Measurements from ENCODE around the gene GPR55. TPM values are rescaled to one million over a fixed set of nuclear protein-coding genes. Genes with fewer than 3 reads are reported as not detected.

The GPR55 gene
- polyA plus RNA-seq, 1 donor (not counting 4 experiments of a cell fraction or from before 2014, with no cell fraction given), result not detected

GRCh38 chr2:230920167-230920566 is 4.9 kb downstream of the GPR55 start:
- dilution Hi-C loops (cut with MboI; ENCODE audit: extremely low pct_ligation_motif_present, low sequenced_read_pairs), result no loop called here
- no peak for FAIRE-seq

GRCh38 chr2:230919681-230920080 is 5.4 kb downstream of the GPR55 start:
- no peak overlapping the region for H3K9ac ChIP-seq (ENCODE audit: control insufficient read depth, extremely low read depth, insufficient read depth, low read length)
- no peaks in the 10 kb centered on the region for H3K9me3 ChIP-seq (ENCODE audit: control insufficient read depth, low read depth, low read length)
- H3K4me3 ChIP-seq (ENCODE audit: control insufficient read depth in 2 of 3, extremely low read depth in 1 of 3, insufficient read depth in 2 of 3, low read depth in 1 of 3, low read length in 3 of 3), result no peak overlapping the region
- no peaks in the 10 kb centered on the region for H3K9me1 ChIP-seq (ENCODE audit: control insufficient read depth, extremely low read depth, insufficient read depth, low read length)
- no peak overlapping the region for H3K4me2 ChIP-seq (ENCODE audit: control insufficient read depth, extremely low read depth, insufficient read depth, low read depth, low read length)
- H3K36me3 ChIP-seq (ENCODE audit: control insufficient read depth in 2 of 2, extremely low read depth in 1 of 2, insufficient read depth in 2 of 2, low read length in 2 of 2), result no peaks in the 10 kb centered on the region
- no peak overlapping the region for H3K27ac ChIP-seq (ENCODE audit: control insufficient read depth, insufficient read depth, low read length)
- DNase-seq (ENCODE audit: low read depth, low spot score), result no peak
- TF ChIP-seq CTCF (optimal IDR thresholded peaks at IDR 0.05 in 1 of 3, IDR thresholded peaks at IDR 0.05 in 1 of 3, conservative IDR thresholded peaks at IDR 0.05 in 1 of 3; ENCODE audit: extremely low read depth in 1 of 3, insufficient read depth in 2 of 3, low read length in 3 of 3) (no peak), EZH2 (IDR thresholded peaks at IDR 0.05; ENCODE audit: low read length) (no peak)
- no peaks in the 10 kb centered on the region for H3K4me1 ChIP-seq (ENCODE audit: control insufficient read depth, extremely low read depth, insufficient read depth, low read length)
- no peak overlapping the region for H2AFZ ChIP-seq (ENCODE audit: control insufficient read depth, low read length)
- no peaks in the 10 kb centered on the region for H4K20me1 ChIP-seq (ENCODE audit: control insufficient read depth, extremely low read depth, insufficient read depth, low read length)
- H3K27me3 ChIP-seq (ENCODE audit: control insufficient read depth, extremely low read depth, insufficient read depth, low read length), result no peaks in the 10 kb centered on the region
- H3K79me2 ChIP-seq (ENCODE audit: control insufficient read depth, insufficient read depth, low read length), result no peaks in the 10 kb centered on the region
- FAIRE-seq, result no peak
- dilution Hi-C loops (cut with MboI; ENCODE audit: extremely low pct_ligation_motif_present, low sequenced_read_pairs), result no loop called here

More at GRCh38 chr2:230920167-230920566, 4.9 kb downstream of the GPR55 start:
- Histone ChIP-seq H3K9ac (ENCODE audit: control insufficient read depth, extremely low read depth, insufficient read depth, low read length) (no peak overlapping the region), H4K20me1 (ENCODE audit: control insufficient read depth, extremely low read depth, insufficient read depth, low read length) (no peaks in the 10 kb centered on the region), H3K27me3 (ENCODE audit: control insufficient read depth, extremely low read depth, insufficient read depth, low read length) (no peaks in the 10 kb centered on the region), H2AFZ (ENCODE audit: control insufficient read depth, low read length) (no peak overlapping the region), H3K9me3 (ENCODE audit: control insufficient read depth, low read depth, low read length) (no peaks in the 10 kb centered on the region), H3K36me3 (ENCODE audit: control insufficient read depth in 2 of 2, extremely low read depth in 1 of 2, insufficient read depth in 2 of 2, low read length in 2 of 2) (no peaks in the 10 kb centered on the region), H3K4me2 (ENCODE audit: control insufficient read depth, extremely low read depth, insufficient read depth, low read depth, low read length) (no peak overlapping the region), H3K27ac (ENCODE audit: control insufficient read depth, insufficient read depth, low read length) (no peak overlapping the region), H3K4me1 (ENCODE audit: control insufficient read depth, extremely low read depth, insufficient read depth, low read length) (no peaks in the 10 kb centered on the region), H3K9me1 (ENCODE audit: control insufficient read depth, extremely low read depth, insufficient read depth, low read length) (no peaks in the 10 kb centered on the region), H3K4me3 (ENCODE audit: control insufficient read depth in 2 of 3, extremely low read depth in 1 of 3, insufficient read depth in 2 of 3, low read depth in 1 of 3, low read length in 3 of 3) (no peak overlapping the region), H3K79me2 (ENCODE audit: control insufficient read depth, insufficient read depth, low read length) (no peaks in the 10 kb centered on the region)
- TF ChIP-seq EZH2 (IDR thresholded peaks at IDR 0.05; ENCODE audit: low read length) (no peak), CTCF (optimal IDR thresholded peaks at IDR 0.05 in 1 of 3, IDR thresholded peaks at IDR 0.05 in 1 of 3, conservative IDR thresholded peaks at IDR 0.05 in 1 of 3; ENCODE audit: extremely low read depth in 1 of 3, insufficient read depth in 2 of 3, low read length in 3 of 3) (no peak)
- no peak for DNase-seq (ENCODE audit: low read depth, low spot score)
